T-helper 9 cell (primary cell): Measurements from ENCODE around the gene GSTA5.
"Not testable (repeated sequence)": the region's sequence is repeated elsewhere in the genome, so short reads cannot be mapped to it uniquely, and the experiment has no call there.

Experiments
- DNase-seq: peaks from one replicate; pipeline ENCODE4 v3.0.0-alpha.2; 2020

The GSTA5 gene

DNA sequence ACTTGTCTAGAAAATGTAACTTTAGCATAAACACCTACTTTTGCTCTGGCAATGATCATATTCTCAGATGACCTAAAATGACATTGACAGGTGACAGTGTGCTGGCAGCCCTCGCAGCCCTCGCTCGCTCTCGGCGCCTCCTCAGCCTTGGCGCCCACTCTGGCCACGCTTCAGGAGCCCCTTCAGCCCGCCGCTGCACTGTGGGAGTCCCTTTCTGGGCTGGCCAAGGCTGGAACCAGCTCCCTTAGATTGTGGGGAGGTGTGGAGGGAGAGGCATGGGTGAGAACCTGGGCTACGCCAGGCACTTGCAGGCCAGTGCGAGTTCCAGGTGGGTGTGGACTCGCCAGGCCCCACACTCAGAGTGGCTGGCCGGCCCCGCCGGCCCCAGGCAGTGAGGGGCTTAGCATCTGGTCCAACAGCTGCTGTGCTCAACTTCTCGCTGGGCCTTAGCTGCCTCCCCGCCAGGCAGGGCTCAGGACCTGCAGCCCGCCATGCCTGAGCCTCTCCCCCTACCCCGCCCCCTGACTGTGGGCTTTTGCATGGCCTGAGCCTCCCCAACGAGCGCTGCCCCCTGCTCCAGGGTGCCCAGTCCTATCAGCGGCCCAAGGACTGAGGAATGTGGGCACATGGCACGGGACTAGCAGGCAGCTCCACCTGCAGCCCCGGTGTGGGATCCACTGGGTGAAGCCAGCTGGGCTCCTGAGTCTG, 54.2 kb downstream of the GSTA5 start:
- DNase-seq = no peak

DNA sequence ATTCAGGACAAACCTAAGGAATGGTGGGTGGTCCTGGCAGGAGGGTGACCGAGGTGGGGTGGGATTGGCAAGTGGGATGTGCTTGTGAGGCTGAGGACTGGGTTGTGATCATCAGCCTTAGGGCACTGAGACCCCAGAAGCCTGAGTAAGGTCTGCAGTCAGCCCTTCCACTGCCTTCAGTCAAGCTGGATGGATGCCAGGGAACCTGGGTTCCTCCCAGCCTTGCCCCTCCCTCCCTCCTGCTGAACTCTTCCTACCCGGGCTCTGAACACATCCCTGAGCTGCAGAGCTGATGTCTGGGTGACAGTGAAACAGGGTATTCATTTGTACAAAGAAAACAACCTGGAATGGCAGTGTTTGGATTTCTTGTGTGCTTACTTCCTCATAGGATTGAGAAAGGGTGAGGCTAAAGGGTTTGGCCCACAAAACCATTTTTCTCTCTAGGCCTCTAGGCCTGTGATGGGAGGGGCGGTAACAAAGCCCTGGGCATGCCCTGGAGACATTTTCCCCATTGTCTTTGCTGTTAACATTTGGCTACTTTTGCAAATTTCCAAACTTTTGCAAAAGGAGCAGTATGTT, 57.8 kb downstream of the GSTA5 start:
- not testable (repeated sequence) for DNase-seq

DNA sequence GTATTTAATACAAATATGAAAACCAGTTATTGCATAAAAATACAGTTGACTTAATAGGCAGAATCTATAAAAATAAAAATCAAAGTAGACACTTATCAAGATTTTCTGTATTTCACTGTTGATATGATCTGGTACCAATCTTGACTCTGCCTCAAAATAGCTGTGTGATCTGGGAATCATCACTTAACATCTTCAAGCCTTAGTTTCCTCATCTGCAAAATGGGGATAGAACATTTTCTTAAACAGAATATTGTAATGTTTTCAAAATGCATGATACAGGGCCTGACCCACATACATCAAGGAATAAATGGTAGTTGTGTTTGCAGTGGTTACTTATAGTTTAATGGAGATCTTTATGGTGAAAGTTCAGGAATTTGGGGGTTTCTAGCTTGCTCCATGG, 58.4 kb downstream of the GSTA5 start:
- DNase-seq = not testable (repeated sequence)
